ENCODE results near the gene SCMH1. TPM values are rescaled to one million over a fixed set of nuclear protein-coding genes. Genes with fewer than 3 reads are reported as not detected.
A peak's percentile ranks its signal among the peaks of the same experiment; 100 is the strongest.
"Not testable (repeated sequence)": the region's sequence is repeated elsewhere in the genome, so short reads cannot be mapped to it uniquely, and the experiment has no call there.

The SCMH1 gene
- polyA plus RNA-seq, 1 donor = 37.6 TPM

GRCh38 chr1:41152622-41153044 is 89.5 kb downstream of the SCMH1 start:
- peak; percentile 11 for DNase-seq

- no peak for DNase-seq
Measured at GRCh38 chr1:41151846-41152245, 90.3 kb downstream of the SCMH1 start.

GRCh38 chr1:41149570-41149969 is 92.5 kb downstream of the SCMH1 start:
- DNase-seq = no peak

GRCh38 chr1:41144285-41144684 is 97.8 kb downstream of the SCMH1 start:
- DNase-seq = no peak

- no peak for DNase-seq
Measured at GRCh38 chr1:41138549-41138948, 103.6 kb downstream of the SCMH1 start.

- DNase-seq = no peak
Measured at GRCh38 chr1:41135196-41135947, 106.7 kb downstream of the SCMH1 start.

- DNase-seq = not testable (repeated sequence)
Measured at GRCh38 chr1:41134325-41134724, 107.8 kb downstream of the SCMH1 start.

GRCh38 chr1:41122851-41123518 is 119.1 kb downstream of the SCMH1 start:
- no peak for DNase-seq

GRCh38 chr1:41122148-41122547 is 120.0 kb downstream of the SCMH1 start:
- no peak for DNase-seq

- no peak for DNase-seq
Measured at GRCh38 chr1:41118645-41119044, 123.5 kb downstream of the SCMH1 start.

- not testable (repeated sequence) for DNase-seq
Measured at GRCh38 chr1:41117241-41117640, 124.9 kb downstream of the SCMH1 start.

GRCh38 chr1:41110736-41111135 is 131.4 kb downstream of the SCMH1 start:
- no peak for DNase-seq

GRCh38 chr1:41110286-41110685 is 131.8 kb downstream of the SCMH1 start:
- no peak for DNase-seq

- DNase-seq = peak; percentile 92
Measured at GRCh38 chr1:41109310-41110197, 132.6 kb downstream of the SCMH1 start.

- DNase-seq = no peak
Measured at GRCh38 chr1:41108696-41109275, 133.3 kb downstream of the SCMH1 start.

- DNase-seq = no peak
Measured at GRCh38 chr1:41103766-41104165, 138.3 kb downstream of the SCMH1 start.

- DNase-seq = no peak
Measured at GRCh38 chr1:41102653-41103052, 139.5 kb downstream of the SCMH1 start.

GRCh38 chr1:41101950-41102607 is 140.0 kb downstream of the SCMH1 start:
- DNase-seq = peak; percentile 93

- no peak for DNase-seq
Measured at GRCh38 chr1:41101076-41101475, 141.0 kb downstream of the SCMH1 start.

GRCh38 chr1:41100170-41100569 is 141.9 kb downstream of the SCMH1 start:
- no peak for DNase-seq

GRCh38 chr1:41098730-41099460 is 143.2 kb downstream of the SCMH1 start:
- DNase-seq = no peak

Measured in hindlimb muscle (tissue), 1 donor.